Measurements from ENCODE around the gene MS4A4A. TPM values are rescaled to one million over a fixed set of nuclear protein-coding genes. Genes with fewer than 3 reads are reported as not detected.
A peak's percentile ranks its signal among the peaks of the same experiment; 100 is the strongest.

The MS4A4A gene
- total RNA-seq, 2 donors from 2014 or later, result 5.6 to 12.1 TPM

GRCh38 chr11:60339356-60339755 is 58.9 kb downstream of the MS4A4A start:
- no peak for TF ChIP-seq CTCF (IDR thresholded peaks at IDR 0.05)
- Histone ChIP-seq H3K27me3 (no peaks in the 10 kb centered on the region), H3K9ac (ENCODE audit: low read depth in 2 of 2, low read length in 2 of 2) (no peak overlapping the region), H3K4me3 (no peak overlapping the region), H3K36me3 (no peaks in the 10 kb centered on the region), H3K27ac (no peak overlapping the region), H3K4me1 (no peaks in the 10 kb centered on the region), H3K9me3 (no peaks in the 10 kb centered on the region)
- intact Hi-C loops (cut with DNase I), result no loop called here
- no peak for DNase-seq

- peak; percentile 53 for TF ChIP-seq CTCF (IDR thresholded peaks at IDR 0.05)
- H3K9ac ChIP-seq (ENCODE audit: low read depth in 2 of 2, low read length in 2 of 2), result no peak overlapping the region
- no peak for DNase-seq
- no peak overlapping the region for H3K4me3 ChIP-seq
- intact Hi-C loops (cut with DNase I), result no loop called here
- H3K27ac ChIP-seq, result no peak overlapping the region
- no peaks in the 10 kb centered on the region for H3K36me3 ChIP-seq
- no peaks in the 10 kb centered on the region for H3K27me3 ChIP-seq
- no peaks in the 10 kb centered on the region for H3K9me3 ChIP-seq
- H3K4me1 ChIP-seq, result no peaks in the 10 kb centered on the region
These were observed 62.7 kb downstream of the MS4A4A start for GRCh38 chr11:60343094-60343704.

GRCh38 chr11:60344146-60344545 is 63.7 kb downstream of the MS4A4A start:
- no peaks in the 10 kb centered on the region for H3K4me1 ChIP-seq
- no peaks in the 10 kb centered on the region for H3K9me3 ChIP-seq
- TF ChIP-seq CTCF (IDR thresholded peaks at IDR 0.05), result no peak
- no peak overlapping the region for H3K27ac ChIP-seq
- no peak overlapping the region for H3K4me3 ChIP-seq
- no peaks in the 10 kb centered on the region for H3K36me3 ChIP-seq
- no peak overlapping the region for H3K9ac ChIP-seq (ENCODE audit: low read depth in 2 of 2, low read length in 2 of 2)
- intact Hi-C loops (cut with DNase I), result no loop called here
- DNase-seq, result no peak
- H3K27me3 ChIP-seq, result no peaks in the 10 kb centered on the region

- Histone ChIP-seq H3K27ac (no peak overlapping the region), H3K27me3 (no peaks in the 10 kb centered on the region), H3K36me3 (no peaks in the 10 kb centered on the region), H3K9me3 (no peaks in the 10 kb centered on the region), H3K9ac (ENCODE audit: low read depth in 2 of 2, low read length in 2 of 2) (no peak overlapping the region), H3K4me3 (no peak overlapping the region), H3K4me1 (no peaks in the 10 kb centered on the region)
- peak; percentile 12 for TF ChIP-seq CTCF (IDR thresholded peaks at IDR 0.05)
- no peak for DNase-seq
- intact Hi-C loops (cut with DNase I), result loop anchor here (5.0 kb wide), 1 partner anchor 272 kb away; no protein-coding TSS in a partner anchor
These were observed 65.0 kb downstream of the MS4A4A start for GRCh38 chr11:60345489-60345888.

- no peak for DNase-seq
- intact Hi-C loops (cut with DNase I), result loop anchor here (5.0 kb wide), 1 partner anchor 270 kb away; no protein-coding TSS in a partner anchor
- H3K9ac ChIP-seq (ENCODE audit: low read depth in 2 of 2, low read length in 2 of 2), result no peak overlapping the region
- H3K4me3 ChIP-seq, result no peak overlapping the region
- no peaks in the 10 kb centered on the region for H3K27me3 ChIP-seq
- no peaks in the 10 kb centered on the region for H3K4me1 ChIP-seq
- H3K27ac ChIP-seq, result no peak overlapping the region
- TF ChIP-seq CTCF (IDR thresholded peaks at IDR 0.05), result no peak
- H3K36me3 ChIP-seq, result no peaks in the 10 kb centered on the region
- no peaks in the 10 kb centered on the region for H3K9me3 ChIP-seq
These were observed 66.8 kb downstream of the MS4A4A start for GRCh38 chr11:60347084-60347797.
